Upper lobe of left lung (tissue), 4 donors: ENCODE data around the gene RALGDS.

Experiments
- POLR2A ChIP-seq, 4 donors: fragments of 450-650 bp; IDR thresholded peaks; one replicate each; pipeline ENCODE4 v1.5.1; 2016 to 2017; ENCODE audit warnings: antibody characterized with exemption in 4 of 4, mild to moderate bottlenecking in 2 of 4
- POLR2AphosphoS5 ChIP-seq, 2 donors: sonication (generic); formaldehyde crosslinking; IDR thresholded peaks; one replicate each; pipeline ENCODE4 v1.5.1; 2017; ENCODE audit warnings: antibody characterized with exemption in 2 of 2
- TF ChIP-seq, protein P1 (sequence below), 6 experiments: fragments of 450-650 bp in 4 of 6; fragments of 200-600 bp in 2 of 6; sonication (generic) in 2 of 6; IDR thresholded peaks; one replicate each; pipeline ENCODE4 v1.5.1; 2016 to 2019; ENCODE audit warnings: antibody characterized with exemption in 6 of 6

DNA sequence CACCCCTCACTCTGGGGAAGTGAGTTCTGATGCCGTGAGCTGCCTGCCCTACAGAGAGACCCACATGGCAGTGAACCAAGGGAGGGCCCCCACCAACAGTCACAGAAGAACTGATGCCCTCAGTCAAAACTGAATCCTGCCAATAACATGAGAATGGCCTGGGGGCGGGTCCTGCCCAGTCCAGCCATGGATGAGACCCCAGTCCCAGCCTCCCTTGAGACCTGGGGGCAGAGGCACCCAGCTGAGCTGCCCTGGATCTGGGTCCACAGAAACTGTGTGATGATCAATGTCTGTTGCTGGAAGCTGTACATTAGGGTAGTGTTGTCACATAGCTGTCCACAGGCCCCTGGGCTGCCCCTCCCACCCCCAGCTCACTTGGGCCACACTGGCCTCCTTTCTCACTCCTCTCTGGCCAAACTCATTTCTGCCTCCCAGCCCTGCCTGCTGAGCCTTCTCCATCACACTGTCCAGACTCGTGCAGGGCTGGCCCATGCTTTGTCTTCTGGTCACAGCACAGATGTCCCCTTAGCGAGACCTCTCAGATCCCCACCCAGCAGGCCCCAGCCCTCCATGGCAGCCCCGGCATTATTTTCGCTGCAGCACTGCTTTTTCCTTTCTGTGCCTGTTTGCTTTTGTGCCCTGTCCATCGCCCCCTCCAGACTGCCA lies 25.8 kb upstream of the RALGDS start:
- TF ChIP-seq, protein P1, sequence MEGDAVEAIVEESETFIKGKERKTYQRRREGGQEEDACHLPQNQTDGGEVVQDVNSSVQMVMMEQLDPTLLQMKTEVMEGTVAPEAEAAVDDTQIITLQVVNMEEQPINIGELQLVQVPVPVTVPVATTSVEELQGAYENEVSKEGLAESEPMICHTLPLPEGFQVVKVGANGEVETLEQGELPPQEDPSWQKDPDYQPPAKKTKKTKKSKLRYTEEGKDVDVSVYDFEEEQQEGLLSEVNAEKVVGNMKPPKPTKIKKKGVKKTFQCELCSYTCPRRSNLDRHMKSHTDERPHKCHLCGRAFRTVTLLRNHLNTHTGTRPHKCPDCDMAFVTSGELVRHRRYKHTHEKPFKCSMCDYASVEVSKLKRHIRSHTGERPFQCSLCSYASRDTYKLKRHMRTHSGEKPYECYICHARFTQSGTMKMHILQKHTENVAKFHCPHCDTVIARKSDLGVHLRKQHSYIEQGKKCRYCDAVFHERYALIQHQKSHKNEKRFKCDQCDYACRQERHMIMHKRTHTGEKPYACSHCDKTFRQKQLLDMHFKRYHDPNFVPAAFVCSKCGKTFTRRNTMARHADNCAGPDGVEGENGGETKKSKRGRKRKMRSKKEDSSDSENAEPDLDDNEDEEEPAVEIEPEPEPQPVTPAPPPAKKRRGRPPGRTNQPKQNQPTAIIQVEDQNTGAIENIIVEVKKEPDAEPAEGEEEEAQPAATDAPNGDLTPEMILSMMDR (IDR thresholded peaks at IDR 0.05) = no peak
- TF ChIP-seq POLR2A (IDR thresholded peaks at IDR 0.05) = no peak
- no peak for TF ChIP-seq POLR2AphosphoS5 (IDR thresholded peaks at IDR 0.05)
